GM23338 (cell line): ENCODE measurements around the gene TBC1D10B. TPM values are rescaled to one million over a fixed set of nuclear protein-coding genes. Genes with fewer than 3 reads are reported as not detected.
A peak's percentile ranks its signal among the peaks of the same experiment; 100 is the strongest.

ENCODE experiments used
- ATAC-seq: fragments of 200-7000 bp; cut with Tn5 transposase; 3 replicates; pipeline ENCODE4 v1.9.1; 2020
- DNase-seq: peaks from one replicate; pipeline ENCODE4 v3.0.0-alpha.2; 2015; ENCODE audit warnings: low spot score
- H2AFZ ChIP-seq: fragments of 200-600 bp; sonication (generic); 2 replicates; pipeline ENCODE4 v1.8.0; 2016; ENCODE audit warnings: antibody characterized with exemption, mild to moderate bottlenecking, moderate library complexity
- H3F3A ChIP-seq: fragments of 200-600 bp; sonication (generic); replicated peaks from 2 replicates; pipeline ENCODE4 v1.8.0; 2017; ENCODE audit warnings: antibody characterized with exemption, mixed run types, low read depth
- H3K27ac ChIP-seq: fragments of 200-600 bp; sonication (generic); 2 replicates; pipeline ENCODE4 v1.6.1; 2016; ENCODE audit warnings: low read depth
- H3K27me3 ChIP-seq: fragments of 200-600 bp; sonication (generic); 2 replicates; pipeline ENCODE4 v1.8.0; 2016; ENCODE audit warnings: mild to moderate bottlenecking, mixed run types, moderate library complexity; ENCODE audit not compliant: insufficient read depth
- H3K36me3 ChIP-seq: fragments of 200-600 bp; sonication (generic); 2 replicates; pipeline ENCODE4 v1.8.0; 2016; ENCODE audit warnings: mild to moderate bottlenecking; ENCODE audit not compliant: insufficient read depth
- H3K4me1 ChIP-seq: fragments of 200-600 bp; sonication (generic); 2 replicates; pipeline ENCODE4 v1.8.0; 2016; ENCODE audit warnings: mild to moderate bottlenecking, moderate library complexity; ENCODE audit not compliant: insufficient read depth
- H3K4me2 ChIP-seq: fragments of 200-600 bp; sonication (generic); 2 replicates; pipeline ENCODE4 v1.7.1; 2017; ENCODE audit warnings: mixed run types
- H3K4me3 ChIP-seq: fragments of 200-600 bp; sonication (generic); 2 replicates; pipeline ENCODE4 v1.6.1; 2016; ENCODE audit warnings: mixed run types
- H3K79me2 ChIP-seq: fragments of 200-600 bp; sonication (generic); replicated peaks from 2 replicates; pipeline ENCODE4 v1.8.0; 2017; ENCODE audit warnings: mild to moderate bottlenecking; ENCODE audit not compliant: insufficient read depth
- H3K9me2 ChIP-seq: fragments of 200-600 bp; sonication (generic); 2 replicates; pipeline ENCODE4 v1.8.0; 2017; ENCODE audit not compliant: insufficient read depth
- H4K20me1 ChIP-seq: fragments of 200-600 bp; sonication (generic); replicated peaks from 2 replicates; pipeline ENCODE4 v1.8.0; 2017; ENCODE audit warnings: mild to moderate bottlenecking; ENCODE audit not compliant: insufficient read depth
- H3K27ac Mint-ChIP-seq: 2 replicates; pipeline ENCODE4 v1.8.0; 2020; ENCODE audit warnings: inconsistent platforms, mild to moderate bottlenecking, moderate library complexity, mixed read lengths
- H3K27me3 Mint-ChIP-seq: 3 replicates; pipeline ENCODE4 v1.8.0; 2022; ENCODE audit warnings: low read depth, mild to moderate bottlenecking, moderate library complexity, mixed read lengths, inconsistent platforms; ENCODE audit not compliant: insufficient read depth, poor library complexity
- H3K36me3 Mint-ChIP-seq: 3 replicates; pipeline ENCODE4 v1.8.0; 2021; ENCODE audit warnings: low read depth, mild to moderate bottlenecking, inconsistent platforms, moderate library complexity, mixed read lengths
- H3K4me1 Mint-ChIP-seq: 3 replicates; pipeline ENCODE4 v1.8.0; 2020; ENCODE audit warnings: mild to moderate bottlenecking, inconsistent platforms, mixed read lengths
- H3K4me3 Mint-ChIP-seq: 3 replicates; pipeline ENCODE4 v1.8.0; 2021; ENCODE audit warnings: moderate library complexity, mild to moderate bottlenecking, inconsistent platforms, mixed read lengths
- H3K9me3 Mint-ChIP-seq: 3 replicates; pipeline ENCODE4 v1.8.0; 2020; ENCODE audit warnings: moderate library complexity, mild to moderate bottlenecking, inconsistent platforms, mixed read lengths
- CREB1 ChIP-seq: fragments of 250-450 bp; sonication (Bioruptor Pico); IDR thresholded peaks from 2 replicates; pipeline ENCODE4 v1.5.0; 2020; ENCODE audit warnings: low read depth, mild to moderate bottlenecking, moderate library complexity
- EZH2 ChIP-seq: fragments of 200-600 bp; sonication (generic); IDR thresholded peaks from one replicate; pipeline ENCODE4 v1.8.0; 2017; ENCODE audit warnings: antibody characterized with exemption, mild to moderate bottlenecking, low read depth; ENCODE audit not compliant: unreplicated experiment
- EZH2phosphoT487 ChIP-seq: fragments of 200-600 bp; sonication (generic); IDR thresholded peaks from one replicate; pipeline ENCODE4 v1.8.1; 2018; ENCODE audit warnings: antibody characterized with exemption; ENCODE audit not compliant: unreplicated experiment
- JUNB ChIP-seq: IDR thresholded peaks from one replicate; pipeline ENCODE4 v1.6.1; 2016; ENCODE audit warnings: antibody characterized with exemption; ENCODE audit not compliant: unreplicated experiment
- NANOG ChIP-seq: IDR thresholded peaks from 2 replicates; pipeline ENCODE4 v1.6.1; 2016; ENCODE audit warnings: antibody characterized with exemption, borderline replicate concordance
- POLR2AphosphoS5 ChIP-seq: IDR thresholded peaks from 2 replicates; pipeline ENCODE4 v1.6.1; 2016; ENCODE audit warnings: antibody characterized with exemption, low read depth
- REST ChIP-seq: IDR thresholded peaks from one replicate; pipeline ENCODE4 v1.6.1; 2018; ENCODE audit warnings: antibody characterized with exemption; ENCODE audit not compliant: unreplicated experiment
- STAT1 ChIP-seq: IDR thresholded peaks from one replicate; pipeline ENCODE4 v1.6.1; 2016; ENCODE audit warnings: antibody characterized with exemption; ENCODE audit not compliant: unreplicated experiment
- ZNF114 ChIP-seq: fragments of 250-450 bp; sonication (Bioruptor Pico); IDR thresholded peaks from 2 replicates; pipeline ENCODE4 v1.5.0; 2020; ENCODE audit warnings: mild to moderate bottlenecking, moderate library complexity
- ZNF331 ChIP-seq: fragments of 250-450 bp; sonication (Bioruptor Pico); IDR thresholded peaks from 2 replicates; pipeline ENCODE4 v1.5.0; 2020; ENCODE audit warnings: low read depth, mild to moderate bottlenecking, moderate library complexity
- ZNF462 ChIP-seq: fragments of 250-450 bp; sonication (Bioruptor Pico); IDR thresholded peaks from 2 replicates; pipeline ENCODE4 v1.5.0; 2020; ENCODE audit warnings: mild to moderate bottlenecking, moderate library complexity
- polyA plus RNA-seq: library from polyadenylated mRNA; unstranded; fragments of >200 nt; fragmentation: Nextera tagmentation; extraction: Ambion mirVana; gene quantifications from 2 replicates; pipeline ENCODE4 v1.2.1, GENCODE V29; 2016
- total RNA-seq: library from RNA; depleted of rRNA; stranded (reverse); fragments of >200 nt; shearing (Covaris generic); gene quantifications from 2 replicates; pipeline ENCODE4 v1.2.3, GENCODE V29; 2014
- TF ChIP-seq, protein P1 (sequence below), 2 experiments: fragments of 200-600 bp in 1 of 2; sonication (generic) in 1 of 2; conservative IDR thresholded peaks; 2 replicates each; pipeline versions ENCODE4 v1.5.1 to v1.6.1; 2016 to 2017; ENCODE audit warnings: antibody characterized with exemption in 2 of 2, low read depth in 2 of 2, mild to moderate bottlenecking in 2 of 2, moderate library complexity in 1 of 2
- TF ChIP-seq, protein P2 (sequence below): IDR thresholded peaks from 2 replicates; pipeline ENCODE4 v1.6.1; 2016; ENCODE audit warnings: antibody characterized with exemption

TBC1D10B gene
- total and polyA plus RNA-seq, 2 experiments from 2014 or later = 13.3 to 30.8 TPM

DNA sequence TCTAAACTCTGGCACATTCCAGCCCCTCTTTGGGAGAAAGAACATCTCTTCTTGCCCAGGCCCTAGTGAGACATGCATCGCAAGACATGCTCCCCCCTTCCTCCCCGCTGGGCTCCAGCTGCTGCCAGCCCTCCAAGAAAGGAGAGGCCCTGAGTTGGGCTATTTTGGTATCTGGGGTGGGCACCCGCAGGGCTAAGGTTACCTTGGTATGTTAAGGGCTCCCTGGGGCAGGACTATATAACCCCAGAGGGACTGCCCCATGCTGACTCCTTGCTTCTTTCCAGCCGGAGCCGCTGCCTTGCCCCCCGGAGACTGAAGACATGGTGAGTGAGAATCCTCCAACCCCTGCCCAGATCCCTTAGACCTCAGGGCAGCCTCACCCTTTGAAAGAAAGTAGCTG is 4.2 kb upstream of the TBC1D10B start, which contains the start of gene MYL11:
TSS of gene MYL11 (plus strand) at position 265 of the 400 bp plus-strand sequence. CDS start at position 321, 56 bp downstream.
- H3K4me2 ChIP-seq = no peak within 1 kb of the TSS

More for the DNA sequence above, 4.2 kb upstream of the TBC1D10B start, which contains the start of gene MYL11:
- Histone ChIP-seq H3K79me2 (no peaks in the 10 kb centered on the region), H4K20me1 (no peaks in the 10 kb centered on the region), H3K27me3 (no peaks in the 10 kb centered on the region), H3K36me3 (no peaks in the 10 kb centered on the region), H3K4me3 (no peak within 1 kb of the TSS), H3F3A (peaks cover 18% of the 10 kb centered on the region), H3K27ac (0 out of 2 replicates have a peak within 1 kb of the TSS, but pooled peaks have one; percentile 19), H3K9me2 (no peaks in the 10 kb centered on the region), H3K4me1 (peaks cover 11% of the 10 kb centered on the region), H2AFZ (no peak within 1 kb of the TSS)
- peaks cover 24% of the 10 kb centered on the region for H3K4me1 Mint-ChIP-seq
- peaks cover 35% of the 10 kb centered on the region for H3K27me3 Mint-ChIP-seq
- ATAC-seq = no peak
- no peak for DNase-seq
- H3K4me3 Mint-ChIP-seq = peak within 1 kb of the TSS; percentile 12; the same call in 1 of the 3 replicates
- H3K27ac Mint-ChIP-seq = no peak within 1 kb of the TSS
- no peaks in the 10 kb centered on the region; the same call in 2 of the 3 replicates for H3K9me3 Mint-ChIP-seq
- TF ChIP-seq STAT1 = no peak
- TF ChIP-seq REST = no peak
- TF ChIP-seq ZNF331 (CRISPR knock-in tag) = no peak
- no peak for TF ChIP-seq JUNB
- no peak for TF ChIP-seq EZH2
- no peak for TF ChIP-seq ZNF462
- TF ChIP-seq, protein P1, sequence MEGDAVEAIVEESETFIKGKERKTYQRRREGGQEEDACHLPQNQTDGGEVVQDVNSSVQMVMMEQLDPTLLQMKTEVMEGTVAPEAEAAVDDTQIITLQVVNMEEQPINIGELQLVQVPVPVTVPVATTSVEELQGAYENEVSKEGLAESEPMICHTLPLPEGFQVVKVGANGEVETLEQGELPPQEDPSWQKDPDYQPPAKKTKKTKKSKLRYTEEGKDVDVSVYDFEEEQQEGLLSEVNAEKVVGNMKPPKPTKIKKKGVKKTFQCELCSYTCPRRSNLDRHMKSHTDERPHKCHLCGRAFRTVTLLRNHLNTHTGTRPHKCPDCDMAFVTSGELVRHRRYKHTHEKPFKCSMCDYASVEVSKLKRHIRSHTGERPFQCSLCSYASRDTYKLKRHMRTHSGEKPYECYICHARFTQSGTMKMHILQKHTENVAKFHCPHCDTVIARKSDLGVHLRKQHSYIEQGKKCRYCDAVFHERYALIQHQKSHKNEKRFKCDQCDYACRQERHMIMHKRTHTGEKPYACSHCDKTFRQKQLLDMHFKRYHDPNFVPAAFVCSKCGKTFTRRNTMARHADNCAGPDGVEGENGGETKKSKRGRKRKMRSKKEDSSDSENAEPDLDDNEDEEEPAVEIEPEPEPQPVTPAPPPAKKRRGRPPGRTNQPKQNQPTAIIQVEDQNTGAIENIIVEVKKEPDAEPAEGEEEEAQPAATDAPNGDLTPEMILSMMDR (conservative IDR thresholded peaks at IDR 0.05; ENCODE audit: low read depth in 2 of 2) = no peak
- no peak for TF ChIP-seq CREB1 (CRISPR knock-in tag)
- TF ChIP-seq, protein P2, sequence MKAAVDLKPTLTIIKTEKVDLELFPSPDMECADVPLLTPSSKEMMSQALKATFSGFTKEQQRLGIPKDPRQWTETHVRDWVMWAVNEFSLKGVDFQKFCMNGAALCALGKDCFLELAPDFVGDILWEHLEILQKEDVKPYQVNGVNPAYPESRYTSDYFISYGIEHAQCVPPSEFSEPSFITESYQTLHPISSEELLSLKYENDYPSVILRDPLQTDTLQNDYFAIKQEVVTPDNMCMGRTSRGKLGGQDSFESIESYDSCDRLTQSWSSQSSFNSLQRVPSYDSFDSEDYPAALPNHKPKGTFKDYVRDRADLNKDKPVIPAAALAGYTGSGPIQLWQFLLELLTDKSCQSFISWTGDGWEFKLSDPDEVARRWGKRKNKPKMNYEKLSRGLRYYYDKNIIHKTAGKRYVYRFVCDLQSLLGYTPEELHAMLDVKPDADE = no peak
- TF ChIP-seq NANOG = no peak
- no peak for TF ChIP-seq EZH2phosphoT487
- no peak for TF ChIP-seq ZNF114 (CRISPR knock-in tag)
- no peak for TF ChIP-seq POLR2AphosphoS5
- no peaks in the 10 kb centered on the region; the same call in 2 of the 3 replicates for H3K36me3 Mint-ChIP-seq
